Left hindlimb (tissue), 1 donor: ENCODE measurements around the gene PSKH1.

Experiments used
- DNase-seq: peaks from one replicate; pipeline ENCODE4 v3.0.0-alpha.2; 2018

The PSKH1 gene

DNA sequence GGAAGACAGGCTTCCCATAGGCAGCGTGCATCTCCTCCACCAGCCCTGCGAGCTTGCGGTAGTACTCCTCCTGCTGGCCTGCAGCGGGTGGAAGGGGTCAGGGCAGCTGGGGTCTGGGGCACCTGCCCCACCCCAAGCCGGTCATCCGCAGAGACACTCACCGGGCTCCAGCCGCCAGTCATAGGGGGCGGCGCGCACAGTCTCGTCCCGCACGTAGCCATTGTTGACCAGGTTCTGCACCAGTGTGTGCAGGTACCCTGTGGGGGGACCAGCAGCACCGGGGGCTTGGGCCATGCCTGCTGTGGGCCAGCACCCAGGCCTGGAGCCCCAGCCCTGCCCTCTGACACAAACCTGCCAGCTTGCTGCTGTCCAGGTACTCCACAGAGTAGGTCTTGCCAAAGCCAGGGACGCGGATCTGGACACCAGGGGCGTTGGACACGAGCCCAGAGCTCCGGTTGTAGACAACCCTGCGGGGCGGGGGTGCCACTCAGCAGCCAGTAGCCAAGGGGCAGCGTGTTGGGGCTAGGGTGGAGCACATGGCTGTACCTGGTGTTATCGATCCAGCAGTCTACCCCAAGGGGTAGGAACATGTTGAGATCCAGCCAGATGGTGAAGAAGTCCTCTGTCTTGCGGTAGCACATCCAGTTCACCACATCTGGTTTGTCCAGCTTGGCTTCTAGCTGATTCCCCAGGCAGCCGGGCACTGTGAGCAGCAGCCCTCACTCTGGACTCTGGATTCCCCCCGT is 49.6 kb downstream of the PSKH1 start:
- DNase-seq = no peak

DNA sequence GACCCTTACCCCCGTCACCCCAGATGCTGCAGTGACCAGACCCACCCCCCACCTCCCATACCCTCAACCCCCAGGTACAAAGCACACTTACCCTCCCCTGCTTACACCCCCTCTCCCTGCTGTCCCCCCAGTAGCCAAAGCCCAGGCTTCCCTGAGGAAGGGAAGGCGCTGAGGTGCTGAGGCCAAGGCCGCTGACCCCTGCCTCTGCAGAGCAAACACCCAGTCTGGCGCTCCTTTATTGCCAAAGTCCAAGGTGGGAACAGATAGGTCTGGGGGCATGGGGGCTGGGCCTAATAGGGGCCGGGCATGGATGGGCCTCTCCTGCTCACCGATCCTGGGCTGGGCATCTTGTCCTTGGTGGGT is 50.2 kb downstream of the PSKH1 start:
- DNase-seq = no peak

DNA sequence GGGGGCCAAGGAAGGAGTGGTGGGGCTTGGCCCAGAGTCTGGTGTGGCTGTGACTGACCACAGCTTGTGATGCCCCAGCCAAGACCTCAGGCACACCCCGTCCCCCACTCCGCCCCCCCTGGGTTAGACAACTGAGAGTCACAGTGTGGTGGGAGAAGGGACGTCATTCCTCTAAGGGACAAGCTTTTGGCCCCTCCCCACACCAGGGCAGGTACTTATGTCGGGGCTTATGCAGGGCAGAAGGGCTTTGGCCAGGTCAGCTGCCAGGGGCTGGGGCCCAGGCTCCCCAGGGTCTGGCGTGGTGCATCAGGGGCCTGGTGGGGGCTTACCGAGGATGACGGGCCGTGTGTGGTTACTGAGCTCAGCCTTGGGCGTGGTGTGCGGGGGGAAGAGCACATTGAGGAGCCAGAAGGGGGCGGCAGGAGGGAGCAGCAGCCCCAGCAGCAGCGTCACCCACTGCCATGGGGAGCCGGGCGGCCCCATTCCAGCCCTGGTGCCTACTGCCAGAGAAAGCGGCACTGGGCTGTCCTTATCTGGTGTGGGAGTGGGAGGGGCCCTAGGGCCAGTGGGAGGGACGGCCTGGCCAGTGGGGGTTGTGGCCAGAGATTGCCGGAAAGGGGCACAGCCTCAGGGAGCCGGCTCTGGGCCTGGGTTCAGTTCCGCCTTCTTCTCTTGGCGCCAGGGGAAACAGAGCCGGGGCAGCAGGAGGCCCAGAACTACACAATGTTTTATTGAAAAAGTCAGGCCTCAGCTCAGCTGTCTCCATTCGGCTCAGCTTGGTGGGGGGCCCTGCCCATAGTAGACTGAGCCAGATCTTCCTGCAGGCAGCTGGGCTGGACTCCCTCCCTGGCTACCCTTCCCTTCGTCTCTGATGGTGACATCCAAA is 50.8 kb downstream of the PSKH1 start, which contains the start of gene LCAT:
TSS of gene LCAT (minus strand) at position 502 of the 886 bp plus-strand sequence. CDS start at position 483, 19 bp downstream.
- no peak for DNase-seq

- DNase-seq = no peak
These were observed 51.8 kb downstream of the PSKH1 start for GRCh38 chr16:67944690-67945391.

DNA sequence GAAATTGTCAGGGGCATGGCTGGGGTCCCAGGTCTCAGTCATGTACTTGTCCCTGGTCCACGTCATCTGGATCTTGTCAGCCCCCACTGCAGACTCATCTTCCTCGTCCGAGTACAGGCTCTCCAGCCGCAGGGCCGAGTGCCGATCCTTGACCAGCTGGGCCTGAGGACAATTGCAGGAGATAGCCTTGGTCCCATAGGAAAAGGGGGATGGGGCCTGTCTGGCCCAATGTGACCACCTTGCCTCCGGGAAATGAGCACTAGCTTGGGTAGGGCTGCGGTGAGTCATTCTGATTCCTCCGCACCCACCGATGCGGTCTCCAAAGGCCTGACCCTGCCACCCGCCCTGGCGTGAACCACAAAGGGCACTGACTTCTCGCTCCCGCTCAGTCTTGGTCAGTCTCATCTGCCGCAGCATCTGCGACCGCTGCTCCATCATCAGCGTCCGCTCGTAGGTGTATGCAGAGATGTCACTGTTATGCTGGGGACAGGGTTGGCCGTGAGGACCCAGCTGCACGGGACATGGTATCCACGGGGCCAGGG is 52.4 kb downstream of the PSKH1 start:
- DNase-seq = no peak

GRCh38 chr16:67946128-67946569 is 53.1 kb downstream of the PSKH1 start:
- no peak for DNase-seq

DNA sequence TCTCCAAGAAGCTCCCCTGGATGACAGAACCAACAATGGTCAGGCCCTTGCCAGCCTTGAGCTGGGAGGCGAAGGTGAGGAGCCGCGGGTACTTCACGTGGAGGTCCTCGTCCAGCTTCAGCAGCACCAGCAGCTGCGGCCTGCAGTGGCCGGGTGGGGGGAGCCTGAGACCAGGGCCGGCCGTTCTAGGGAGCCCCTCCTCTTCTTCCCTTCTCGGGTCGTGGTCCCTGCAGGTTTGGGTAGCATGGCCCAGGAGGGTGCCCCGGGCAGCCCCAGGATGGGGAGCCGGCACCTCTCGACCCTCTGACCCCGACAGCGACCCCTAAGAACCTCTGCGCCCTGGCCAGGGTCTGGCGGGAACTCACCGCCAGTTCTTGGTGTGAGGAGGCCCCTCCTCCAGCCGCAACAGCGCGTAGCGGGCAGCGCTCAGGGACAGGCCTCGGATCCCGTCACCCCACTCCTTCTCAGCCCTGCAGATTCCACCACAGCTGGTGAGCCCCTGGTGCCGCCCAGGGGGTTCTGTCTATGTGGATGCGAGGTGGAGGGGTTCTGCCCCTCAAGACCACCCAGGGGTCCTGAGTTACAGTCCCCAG is 54.0 kb downstream of the PSKH1 start:
- DNase-seq = no peak

DNA sequence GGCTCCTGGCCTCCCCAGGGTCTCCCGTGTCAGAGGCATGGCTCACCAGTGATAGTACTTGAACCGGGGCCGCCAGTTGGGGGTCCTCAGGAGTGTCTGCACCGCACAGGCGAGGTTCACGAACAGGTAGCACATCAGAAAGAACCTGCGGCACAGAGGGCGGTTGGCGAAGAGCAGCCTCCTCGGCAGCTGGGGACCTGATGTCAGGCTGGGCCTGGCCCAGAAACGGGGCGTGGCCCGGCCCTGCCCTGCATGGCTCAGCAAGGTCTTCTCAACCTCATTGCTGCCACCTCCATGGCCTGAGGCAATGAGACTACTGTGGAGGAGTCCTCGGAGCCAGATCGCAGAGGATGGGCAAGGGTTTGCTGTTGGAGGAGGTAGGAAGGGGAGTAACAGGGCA is 55.0 kb downstream of the PSKH1 start:
- no peak for DNase-seq

DNA sequence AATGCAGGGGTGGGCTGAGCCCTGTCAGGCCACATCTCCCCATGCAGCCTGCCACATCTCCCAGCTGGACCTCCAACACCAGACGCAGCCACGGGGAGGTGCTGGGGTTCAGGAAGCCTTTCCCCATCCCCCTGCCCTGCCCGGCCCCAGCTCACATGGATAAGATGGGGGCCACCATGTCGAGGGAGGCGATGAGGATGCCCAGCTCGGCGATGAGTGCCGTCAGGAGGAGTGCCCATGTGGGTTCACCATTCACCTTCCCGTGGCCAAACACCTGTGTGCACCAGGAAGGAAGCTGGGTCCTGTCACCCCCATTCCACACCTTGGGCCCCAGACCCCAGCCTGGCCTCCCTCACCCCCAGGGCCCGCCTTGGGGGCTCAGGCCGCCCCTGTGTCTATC is 56.6 kb downstream of the PSKH1 start:
- no peak for DNase-seq

DNA sequence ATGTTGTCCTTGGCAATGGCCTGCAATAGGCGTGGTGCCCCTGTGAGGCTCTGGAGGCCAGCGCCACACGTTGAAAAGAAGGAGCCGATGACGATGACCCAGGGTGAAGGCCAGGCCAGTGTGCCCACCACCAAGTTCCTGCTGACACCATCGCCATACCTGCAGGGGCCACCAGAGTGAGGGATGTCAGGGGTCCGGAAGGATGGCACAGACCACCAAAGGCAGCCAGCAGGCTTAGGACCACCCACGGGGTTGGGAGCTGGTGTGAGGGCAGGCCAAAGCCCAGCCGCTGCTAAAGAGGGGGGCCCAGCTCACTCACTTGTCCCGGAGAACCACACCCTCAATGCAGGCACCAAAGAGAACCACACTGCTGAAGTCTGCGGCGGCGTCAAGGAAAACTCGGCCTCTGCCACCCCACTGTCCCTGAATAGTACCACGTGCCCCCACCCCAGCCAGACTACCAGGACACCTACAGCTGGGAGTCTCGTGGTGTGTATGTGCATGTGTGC is 57.3 kb downstream of the PSKH1 start:
- no peak for DNase-seq

DNA sequence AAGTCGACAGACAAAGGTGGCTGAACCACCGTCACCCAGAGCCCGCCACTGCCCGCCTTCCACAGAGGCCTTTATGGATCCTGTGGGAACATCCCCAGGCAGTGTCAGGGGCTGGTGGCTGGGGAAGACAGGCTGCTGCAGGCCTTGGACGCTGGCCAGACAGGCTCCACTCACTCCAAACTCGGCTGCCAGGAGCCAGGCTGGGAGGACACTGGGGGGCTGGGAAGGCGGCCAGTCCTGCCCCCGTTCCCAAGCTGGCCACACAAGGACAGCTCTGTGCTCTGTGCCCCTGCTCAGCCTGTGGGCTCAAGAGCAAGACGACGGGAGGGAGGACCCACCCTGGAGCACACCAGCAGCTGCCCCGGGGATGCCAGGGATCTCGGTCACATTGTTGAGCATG is 58.4 kb downstream of the PSKH1 start:
- DNase-seq = no peak

- no peak for DNase-seq
These were observed 60.8 kb downstream of the PSKH1 start for GRCh38 chr16:67953641-67954375.

DNA sequence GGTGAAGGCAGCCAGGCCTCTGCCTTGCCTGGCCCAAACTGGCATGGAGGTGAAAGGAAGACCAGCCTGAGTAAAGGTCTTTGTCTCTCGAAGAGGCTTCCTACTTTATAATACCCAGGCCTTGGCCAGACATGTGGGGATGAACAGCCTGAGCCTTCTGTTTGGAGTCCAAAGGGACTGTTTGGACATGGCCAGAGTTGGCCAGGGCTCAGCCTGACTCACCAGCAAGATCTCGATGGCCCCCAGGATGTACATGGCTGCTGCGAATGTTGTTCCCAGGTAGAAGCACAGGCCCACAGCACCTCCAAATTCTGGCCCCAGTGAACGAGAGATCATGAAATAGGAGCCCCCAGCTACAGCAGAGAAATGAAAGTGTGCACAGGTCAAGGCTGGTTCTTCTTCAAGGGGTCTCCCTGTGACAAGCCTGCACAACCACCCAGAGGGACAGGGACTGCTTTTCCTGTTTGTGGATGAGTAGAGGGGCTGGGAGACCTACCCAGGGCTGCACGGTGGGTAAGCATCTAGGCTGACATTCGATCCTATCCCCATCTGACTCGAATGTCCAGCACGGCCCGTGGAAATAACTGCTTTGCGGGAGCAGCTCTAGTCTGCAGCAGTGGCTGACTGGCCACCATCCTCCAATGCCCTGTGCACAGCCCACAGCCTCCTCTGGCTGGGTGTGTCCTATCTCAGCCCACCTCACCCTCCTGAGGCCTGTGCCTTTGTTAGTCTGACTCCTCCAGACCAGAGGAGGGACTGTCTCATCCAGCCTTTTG is 61.6 kb downstream of the PSKH1 start:
- DNase-seq = no peak

DNA sequence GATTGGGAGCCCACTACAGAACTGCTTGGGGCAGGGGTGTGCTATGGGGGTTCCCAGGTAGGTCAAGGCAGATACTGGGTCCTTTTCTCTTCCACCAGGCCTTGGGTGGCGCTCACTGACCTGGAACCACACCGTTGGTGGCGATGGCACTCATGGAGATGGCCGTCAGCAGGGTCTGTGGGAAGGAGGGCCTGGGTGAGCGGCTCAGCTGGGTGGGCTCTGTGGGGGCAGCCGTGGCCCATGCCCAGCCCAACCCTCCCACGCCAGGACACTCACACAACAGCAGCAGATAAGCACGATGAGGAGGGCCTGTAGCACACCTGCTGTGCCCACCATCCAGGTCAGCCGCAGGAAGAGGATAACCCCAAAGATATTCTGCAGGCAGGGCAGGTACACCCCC is 64.6 kb downstream of the PSKH1 start:
- no peak for DNase-seq

DNA sequence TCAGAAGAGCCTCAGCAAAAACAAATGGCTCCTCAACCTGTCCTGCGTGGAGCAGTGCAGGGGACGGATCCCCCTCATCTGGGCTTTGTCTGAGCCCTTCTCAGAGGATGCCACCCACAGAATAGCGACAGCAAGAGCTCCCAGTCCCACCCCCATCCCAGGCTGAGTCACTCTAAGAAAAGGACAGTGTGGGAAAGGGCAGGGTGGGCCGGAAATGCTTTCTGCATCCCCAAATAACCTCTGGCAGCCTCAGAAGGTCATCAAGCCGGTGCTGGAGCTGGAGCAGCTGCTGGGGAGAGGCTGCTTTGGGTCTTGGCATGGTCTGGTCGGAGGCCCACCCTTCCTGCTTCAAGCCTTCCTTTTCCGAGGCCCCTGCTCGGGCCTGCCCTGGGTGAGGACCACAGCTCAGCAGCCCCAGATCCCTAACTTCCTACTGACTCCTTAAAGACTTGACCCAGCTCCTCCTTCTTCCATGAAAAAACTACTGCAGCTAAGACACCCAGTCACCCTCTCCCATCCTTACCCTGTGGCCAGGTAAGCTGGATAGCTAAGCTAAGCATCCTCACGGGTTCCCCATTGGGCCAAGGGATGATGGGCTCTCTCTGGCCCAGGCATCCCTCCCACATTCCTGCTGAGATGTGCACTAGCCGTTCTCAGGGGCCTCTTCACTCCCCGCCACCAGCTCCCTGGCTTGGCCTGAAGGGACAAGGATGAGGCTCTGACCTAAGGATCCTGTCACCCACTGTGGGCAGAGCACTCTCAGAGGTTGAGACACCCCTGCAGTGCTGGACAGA is 66.7 kb downstream of the PSKH1 start:
- no peak for DNase-seq

DNA sequence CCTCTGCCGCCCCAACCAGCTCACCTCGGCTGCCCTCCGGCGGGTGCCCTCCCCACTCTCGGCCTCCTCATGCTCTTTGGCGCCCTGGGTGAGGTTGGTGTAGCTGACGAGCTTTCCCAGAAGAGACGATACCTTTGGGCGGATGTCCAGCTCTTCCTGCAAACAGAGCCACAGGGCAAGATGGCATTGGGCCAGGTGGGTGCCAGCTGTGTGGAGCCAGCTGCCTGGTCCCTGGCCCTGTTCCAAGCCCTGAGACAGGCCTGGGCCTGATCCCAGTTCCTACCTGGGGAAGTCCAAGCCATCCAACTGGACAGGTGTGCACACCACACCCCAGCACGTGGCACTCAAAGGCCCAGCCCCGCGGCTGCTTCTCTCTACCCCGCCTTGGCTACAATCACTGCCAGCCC is 68.5 kb downstream of the PSKH1 start:
- no peak for DNase-seq

DNA sequence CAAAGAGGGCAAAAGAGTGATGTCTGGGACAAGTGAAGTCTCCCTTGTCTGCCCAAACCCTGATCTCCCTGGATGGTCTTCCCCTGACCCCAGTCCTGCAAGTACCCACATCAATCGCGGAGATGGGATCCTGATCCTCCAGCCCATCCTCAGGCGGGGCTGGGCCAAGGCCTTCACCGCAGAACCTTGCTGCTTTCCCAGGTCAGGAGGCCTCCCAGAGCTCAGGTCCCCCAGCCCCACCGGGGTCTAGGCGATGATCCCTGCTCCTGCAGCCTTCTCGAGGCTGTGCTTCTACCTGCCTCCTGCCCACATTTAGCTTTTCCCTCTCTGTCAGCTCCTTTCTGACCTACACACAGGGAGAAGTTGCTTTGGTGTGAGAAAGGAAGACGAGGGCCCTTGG is 69.1 kb downstream of the PSKH1 start:
- DNase-seq = no peak

GRCh38 chr16:67963292-67963661 is 70.2 kb downstream of the PSKH1 start:
- DNase-seq = no peak

DNA sequence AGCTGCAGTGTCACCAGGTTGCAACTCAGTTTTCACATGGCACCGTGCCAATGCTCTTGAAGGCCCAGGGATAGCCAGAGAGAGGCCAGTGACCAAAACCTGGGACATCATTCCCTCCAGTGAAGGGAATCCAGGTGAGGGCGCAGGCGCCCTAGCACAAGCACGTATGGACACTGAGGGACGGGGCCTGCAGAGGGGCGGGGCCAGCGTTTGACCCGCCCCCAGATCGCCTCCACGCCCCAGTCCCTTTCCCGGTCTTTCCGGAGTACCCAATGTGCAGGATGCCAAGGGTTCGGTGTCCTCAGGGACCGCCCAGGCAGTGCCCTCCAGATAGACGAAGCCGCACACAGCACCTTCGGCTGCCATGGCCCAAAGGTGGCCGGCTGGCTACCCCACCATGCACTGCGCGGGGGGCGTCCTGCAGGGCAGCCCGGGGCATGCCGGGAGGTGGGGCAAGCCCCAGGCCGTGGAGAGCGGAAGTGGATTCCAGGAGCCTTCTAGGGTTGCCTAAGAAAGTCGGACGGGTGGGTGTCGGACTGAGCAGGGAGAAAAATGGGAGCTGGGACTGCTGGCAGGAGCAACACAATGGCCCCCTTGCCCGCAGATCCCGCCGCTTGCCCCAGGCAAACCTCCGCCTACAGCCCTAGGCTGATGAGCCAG is 70.7 kb downstream of the PSKH1 start:
- no peak for DNase-seq
